Kidney capillary endothelial cell (primary cell): ENCODE results near the gene CDC37L1.
"Not testable (repeated sequence)": the region's sequence is repeated elsewhere in the genome, so short reads cannot be mapped to it uniquely, and the experiment has no call there.

Experiments used
- DNase-seq: peaks from one replicate; pipeline ENCODE4 v3.0.0-alpha.2; 2018; ENCODE audit warnings: low spot score

The CDC37L1 gene

DNA sequence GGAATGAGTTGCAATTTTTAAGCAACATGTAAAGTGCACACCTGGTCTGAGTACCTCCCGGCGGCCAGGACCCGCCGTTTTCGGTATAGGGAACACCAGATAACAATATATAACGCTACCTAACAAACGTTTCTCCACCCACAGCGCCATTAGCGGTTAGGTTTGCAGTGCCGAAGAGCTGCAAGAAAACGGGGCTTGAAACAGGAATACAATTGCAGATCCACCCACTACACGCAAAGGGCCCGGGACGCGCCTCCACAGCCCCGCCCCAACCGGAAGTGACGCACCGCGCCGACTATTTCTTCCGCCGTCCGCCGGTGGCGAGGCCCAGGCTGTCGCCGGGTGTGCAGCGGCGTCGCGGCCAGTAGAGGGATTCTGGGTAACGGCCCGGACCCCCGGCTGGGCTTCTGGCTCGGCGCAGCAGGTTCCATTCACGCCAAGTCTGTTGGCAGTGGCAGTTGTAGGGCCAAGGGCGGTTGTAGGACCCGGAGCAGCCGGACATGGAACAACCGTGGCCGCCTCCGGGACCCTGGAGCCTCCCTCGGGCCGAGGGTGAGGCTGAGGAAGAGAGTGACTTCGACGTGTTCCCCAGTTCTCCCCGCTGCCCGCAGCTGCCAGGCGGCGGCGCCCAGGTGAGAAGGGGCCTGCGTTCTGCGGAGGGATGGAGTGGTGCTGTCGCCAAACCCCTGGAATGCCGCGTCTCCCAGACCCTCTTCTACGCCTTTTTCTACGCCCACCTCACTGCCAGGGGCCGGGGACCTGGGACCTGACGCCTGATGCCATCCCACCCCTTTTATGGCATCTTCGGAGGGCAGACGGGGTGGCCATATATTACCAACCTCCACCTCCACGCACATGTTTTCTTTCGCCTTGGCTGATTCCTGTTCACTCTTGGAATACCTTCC lies at the start of gene CDC37L1:
TSS of gene CDC37L1 (plus strand) at position 302 of the 905 bp plus-strand sequence. CDS start at position 501, 199 bp downstream.
- DNase-seq, result peak; percentile 90

GRCh38 chr9:4630836-4631235 lies 48.5 kb upstream of the CDC37L1 start:
- no peak for DNase-seq

GRCh38 chr9:4638968-4639367 lies 40.4 kb upstream of the CDC37L1 start:
- no peak for DNase-seq

DNA sequence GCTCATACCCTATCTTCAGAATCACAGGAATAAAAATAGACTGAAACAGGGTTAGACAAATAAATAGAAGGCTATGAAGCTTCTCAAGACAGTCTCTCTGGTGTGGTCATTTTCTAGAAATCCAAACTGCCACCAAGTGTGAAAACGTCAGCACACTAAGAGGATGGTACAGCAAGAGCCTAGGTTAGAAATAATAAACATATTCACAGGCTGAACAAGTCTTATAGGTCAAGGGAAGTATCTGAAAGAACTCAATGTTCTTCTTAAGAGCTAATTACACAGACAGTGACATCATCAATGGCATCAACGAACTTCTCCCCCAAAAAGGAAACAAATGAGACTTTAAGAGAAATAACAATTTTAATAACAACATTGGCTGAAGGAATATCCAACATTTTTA lies 39.9 kb upstream of the CDC37L1 start:
- no peak for DNase-seq

- DNase-seq, result peak; percentile 16
Measured at GRCh38 chr9:4640027-4640426, 39.3 kb upstream of the CDC37L1 start.

GRCh38 chr9:4642351-4642750 lies 37.0 kb upstream of the CDC37L1 start:
- no peak for DNase-seq

DNA sequence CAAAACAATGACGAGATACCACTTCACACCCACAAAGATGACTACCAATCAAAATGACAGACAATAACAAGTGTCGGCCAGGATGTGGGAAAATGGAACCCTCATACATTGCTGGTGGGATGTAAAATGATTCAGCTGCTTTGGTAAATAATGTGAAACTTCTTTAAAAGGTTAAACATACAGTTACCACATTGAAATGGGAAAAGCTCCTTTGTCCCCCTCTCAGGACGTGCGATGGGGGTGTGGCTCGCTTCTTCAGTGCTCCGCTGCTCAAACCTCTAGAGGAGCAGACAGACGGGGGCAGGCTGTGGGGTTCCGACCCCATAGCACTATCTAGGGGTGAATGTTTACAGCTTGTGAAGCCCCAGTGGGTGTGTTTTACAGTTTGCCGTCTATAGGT lies 25.3 kb upstream of the CDC37L1 start:
- no peak for DNase-seq

DNA sequence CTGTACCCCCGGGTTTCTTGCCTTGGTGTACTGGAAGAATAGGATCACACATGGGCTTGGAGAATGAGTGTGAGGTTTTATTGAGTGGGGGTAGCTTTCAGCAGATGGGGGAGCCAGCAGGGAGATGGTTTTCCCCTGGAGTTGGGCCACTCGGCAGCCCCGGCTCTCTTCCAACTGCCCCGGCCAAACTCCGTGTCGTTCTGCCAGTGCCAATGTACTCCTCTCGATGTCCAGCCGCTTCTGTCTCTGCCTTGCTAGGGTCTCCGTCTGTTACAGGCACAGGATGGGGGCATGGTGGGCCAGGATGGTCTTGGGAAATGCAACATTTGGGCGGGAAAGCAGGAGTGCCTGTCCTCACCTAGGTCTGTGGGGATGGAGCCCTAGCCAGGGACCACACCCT lies 24.8 kb upstream of the CDC37L1 start:
- no peak for DNase-seq

DNA sequence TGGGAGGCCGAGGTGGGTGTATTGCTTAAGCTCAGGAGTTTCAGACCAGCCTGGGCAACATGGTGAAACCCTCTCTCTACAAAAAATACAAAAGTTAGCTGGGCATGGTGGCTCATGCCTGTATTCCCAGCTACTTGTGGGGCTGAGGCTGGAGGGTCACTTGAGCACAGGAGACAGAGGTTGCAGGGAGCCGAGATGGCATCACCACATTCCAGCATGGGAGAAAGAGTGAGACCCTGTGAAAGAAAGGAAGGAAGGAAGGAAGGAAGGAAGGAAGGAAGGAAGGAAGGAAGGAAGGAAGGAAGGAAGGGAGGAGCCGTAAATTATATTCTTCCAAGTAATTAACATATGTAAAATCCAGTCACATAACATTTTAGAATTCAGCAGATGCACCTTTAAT lies 23.2 kb upstream of the CDC37L1 start:
- DNase-seq, result not testable (repeated sequence)

GRCh38 chr9:4656621-4657020 lies 22.7 kb upstream of the CDC37L1 start:
- no peak for DNase-seq

DNA sequence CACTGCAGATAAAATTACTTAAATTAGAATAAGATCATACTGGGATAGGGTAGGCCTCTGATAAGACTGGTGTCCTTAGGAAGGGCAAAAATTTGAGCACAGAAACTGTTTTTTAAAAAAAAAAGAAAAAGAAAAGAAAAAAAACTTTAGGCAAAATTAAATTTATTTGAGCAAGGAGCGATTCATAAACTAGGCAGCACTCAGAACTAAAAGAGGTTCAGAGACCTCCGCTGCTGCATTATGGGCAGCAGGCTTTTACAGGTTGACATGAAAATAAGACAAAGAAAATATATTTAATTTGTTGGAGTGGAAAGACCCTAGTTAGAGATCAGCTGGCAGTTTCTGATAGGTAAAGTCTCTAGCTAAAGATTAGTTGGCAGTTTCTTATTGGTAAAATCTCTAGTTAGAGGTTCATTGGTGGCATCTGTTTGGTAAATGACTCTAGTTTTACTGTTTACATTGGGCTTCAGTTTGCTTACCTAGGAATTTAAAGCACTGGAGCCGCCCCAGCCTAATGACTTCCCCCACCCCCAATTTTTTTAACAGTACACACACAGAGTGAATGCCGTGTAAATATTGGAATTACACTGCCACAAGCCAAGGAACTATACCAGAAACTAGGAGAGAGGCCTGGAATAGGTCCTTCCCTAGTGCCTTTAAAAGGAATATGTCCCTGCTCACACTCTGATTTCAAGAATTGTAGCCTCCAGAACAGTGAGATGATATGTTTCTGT lies 21.8 kb upstream of the CDC37L1 start:
- DNase-seq, result no peak

DNA sequence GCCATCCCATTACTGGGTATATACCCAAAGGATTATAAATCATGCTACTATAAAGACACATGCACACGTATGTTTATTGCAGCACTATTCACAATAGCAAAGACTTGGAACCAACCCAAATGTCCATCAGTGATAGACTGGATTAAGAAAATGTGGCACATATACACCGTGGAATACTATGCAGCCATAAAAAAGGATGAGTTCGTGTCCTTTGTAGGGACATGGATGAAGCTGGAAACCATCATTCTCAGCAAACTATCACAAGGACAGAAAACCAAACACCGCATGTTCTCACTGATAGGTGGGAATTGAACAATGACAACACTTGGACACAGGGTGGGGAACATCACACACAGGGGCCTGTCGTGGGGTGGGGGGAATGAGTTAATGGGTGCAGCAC lies 18.7 kb upstream of the CDC37L1 start:
- DNase-seq, result not testable (repeated sequence)

- no peak for DNase-seq
Measured at GRCh38 chr9:4661165-4661564, 18.2 kb upstream of the CDC37L1 start.

DNA sequence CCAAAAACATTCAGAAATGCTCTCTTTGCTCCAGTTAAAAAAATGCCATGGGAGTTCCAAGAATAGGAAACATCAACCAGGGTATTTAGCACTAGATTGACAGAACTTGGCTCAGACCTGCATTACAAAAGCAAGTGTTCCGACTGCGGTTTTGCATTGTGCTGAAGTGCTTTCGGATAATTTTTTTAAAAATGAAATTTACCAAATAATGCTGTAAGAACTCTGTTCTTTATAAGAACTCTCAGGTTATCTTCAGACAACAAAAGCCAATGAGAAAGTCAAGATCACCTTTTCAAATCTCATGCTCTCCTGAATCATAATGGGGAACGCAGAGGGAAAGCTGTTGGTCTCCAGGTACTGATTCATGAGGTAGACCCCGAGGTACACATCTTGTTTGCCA lies 17.8 kb upstream of the CDC37L1 start:
- no peak for DNase-seq

DNA sequence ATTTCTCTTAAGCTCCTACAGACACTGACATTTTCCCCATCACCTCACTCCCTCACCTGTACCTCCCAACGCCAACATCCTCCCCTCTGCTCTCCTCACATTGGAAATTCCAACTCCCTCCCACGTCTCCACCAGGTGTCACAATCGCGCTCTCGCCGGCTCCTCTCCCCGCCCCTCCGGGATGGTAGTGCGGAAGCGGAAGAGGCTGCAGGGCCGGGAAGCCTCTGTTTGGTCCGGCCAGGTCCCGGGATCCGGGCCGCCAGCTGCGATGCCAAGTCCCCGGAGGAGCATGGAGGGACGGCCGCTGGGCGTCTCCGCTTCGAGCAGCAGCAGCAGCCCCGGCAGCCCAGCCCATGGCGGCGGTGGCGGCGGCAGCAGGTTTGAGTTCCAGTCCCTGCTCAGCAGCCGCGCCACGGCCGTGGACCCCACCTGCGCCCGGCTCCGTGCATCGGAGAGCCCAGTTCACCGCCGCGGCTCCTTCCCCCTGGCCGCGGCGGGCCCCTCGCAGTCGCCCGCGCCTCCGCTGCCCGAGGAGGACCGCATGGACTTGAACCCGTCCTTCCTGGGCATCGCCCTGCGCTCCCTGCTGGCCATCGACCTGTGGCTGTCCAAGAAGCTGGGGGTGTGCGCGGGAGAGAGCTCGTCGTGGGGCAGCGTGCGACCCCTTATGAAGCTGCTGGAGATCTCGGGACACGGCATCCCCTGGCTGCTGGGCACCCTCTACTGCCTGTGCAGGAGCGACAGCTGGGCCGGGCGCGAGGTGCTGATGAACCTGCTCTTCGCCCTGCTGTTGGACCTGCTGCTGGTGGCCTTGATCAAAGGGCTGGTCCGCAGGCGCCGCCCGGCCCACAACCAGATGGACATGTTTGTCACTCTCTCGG lies 17.0 kb upstream of the CDC37L1 start, which contains the start of gene PLPP6:
TSS of gene PLPP6 (plus strand) at position 187 of the 881 bp plus-strand sequence. CDS start at position 269, 82 bp downstream.
- peak; percentile 72 for DNase-seq

- no peak for DNase-seq
Measured at GRCh38 chr9:4662989-4663792, 16.2 kb upstream of the CDC37L1 start.

GRCh38 chr9:4663956-4664355 lies 15.4 kb upstream of the CDC37L1 start:
- no peak for DNase-seq

- peak; percentile 84 for DNase-seq
Measured at GRCh38 chr9:4665357-4665756, 14.0 kb upstream of the CDC37L1 start.

GRCh38 chr9:4666042-4666699 lies 13.2 kb upstream of the CDC37L1 start, which contains the start of gene SPATA6L:
Gene SPATA6L, minus strand, starts transcription at chr9:4666480. Its CDS starts 230 bp downstream, at chr9:4666250.
- peak; percentile 41 for DNase-seq

GRCh38 chr9:4667681-4668080 lies 11.7 kb upstream of the CDC37L1 start:
- DNase-seq, result no peak
